Astrocyte (in vitro differentiated cells and primary cell): Measurements from ENCODE around the gene NPAS3. TPM values are rescaled to one million over a fixed set of nuclear protein-coding genes. Genes with fewer than 3 reads are reported as not detected.

Experiments
- DNase-seq: peaks from one replicate; pipeline ENCODE4 v3.0.0-alpha.2; 2010; ENCODE audit warnings: low read depth
- FAIRE-seq: peaks from 2 replicates; lab custom pipeline; 2011; peaks lifted over from hg19 to GRCh38; lab: Jason Lieb, UNC
- H2AFZ ChIP-seq: 2 replicates; pipeline ENCODE4 v1.6.0; 2012; ENCODE audit warnings: low read depth, low read length, inconsistent platforms
- H3K27ac ChIP-seq: 2 replicates; pipeline ENCODE4 v1.5.1; 2011; ENCODE audit warnings: low read depth, low read length, inconsistent platforms
- H3K27me3 ChIP-seq: 2 replicates; pipeline ENCODE4 v1.6.0; 2011; ENCODE audit warnings: low read length, inconsistent platforms; ENCODE audit not compliant: insufficient read depth
- H3K36me3 ChIP-seq: 2 replicates; pipeline ENCODE4 v1.5.1; 2011; ENCODE audit warnings: low read length, inconsistent platforms; ENCODE audit not compliant: insufficient read depth
- H3K4me1 ChIP-seq: 2 replicates; pipeline ENCODE4 v1.5.1; 2011; ENCODE audit warnings: low read length, inconsistent platforms; ENCODE audit not compliant: insufficient read depth
- H3K4me2 ChIP-seq: 2 replicates; pipeline ENCODE4 v1.6.0; 2012; ENCODE audit warnings: low read length, inconsistent platforms
- H3K4me3 ChIP-seq: 2 replicates; pipeline ENCODE4 v1.5.1; 2011; ENCODE audit warnings: low read depth, mild to moderate bottlenecking, low read length, inconsistent platforms; ENCODE audit not compliant: insufficient read depth
- H3K79me2 ChIP-seq: 2 replicates; pipeline ENCODE4 v1.6.0; 2012; ENCODE audit warnings: mild to moderate bottlenecking, low read length, inconsistent platforms; ENCODE audit not compliant: insufficient read depth
- H3K9ac ChIP-seq: 2 replicates; pipeline ENCODE4 v1.6.0; 2012; ENCODE audit warnings: mild to moderate bottlenecking, low read length, inconsistent platforms
- H3K9me3 ChIP-seq: 2 replicates; pipeline ENCODE4 v1.5.1; 2012; ENCODE audit warnings: low read depth, mild to moderate bottlenecking, low read length, inconsistent platforms; ENCODE audit not compliant: insufficient read depth
- H4K20me1 ChIP-seq: 2 replicates; pipeline ENCODE4 v1.6.0; 2012; ENCODE audit warnings: low read length, inconsistent platforms; ENCODE audit not compliant: insufficient read depth
- H3K27ac Mint-ChIP-seq: one replicate; pipeline ENCODE4 v1.8.0; 2021; ENCODE audit warnings: mild to moderate bottlenecking, mixed read lengths; ENCODE audit not compliant: unreplicated experiment
- H3K27me3 Mint-ChIP-seq: one replicate; pipeline ENCODE4 v1.8.0; 2021; ENCODE audit warnings: low read depth, mixed read lengths; ENCODE audit not compliant: unreplicated experiment
- H3K36me3 Mint-ChIP-seq: one replicate; pipeline ENCODE4 v1.8.0; 2021; ENCODE audit warnings: low read depth, mixed read lengths; ENCODE audit not compliant: unreplicated experiment
- H3K4me1 Mint-ChIP-seq: one replicate; pipeline ENCODE4 v1.8.0; 2021; ENCODE audit warnings: low read depth, mixed read lengths; ENCODE audit not compliant: unreplicated experiment
- H3K4me3 Mint-ChIP-seq: one replicate; pipeline ENCODE4 v1.8.0; 2021; ENCODE audit warnings: mild to moderate bottlenecking, moderate library complexity, mixed read lengths; ENCODE audit not compliant: unreplicated experiment
- H3K9me3 Mint-ChIP-seq: one replicate; pipeline ENCODE4 v1.8.0; 2021; ENCODE audit warnings: mild to moderate bottlenecking, mixed read lengths; ENCODE audit not compliant: unreplicated experiment
- EZH2 ChIP-seq: IDR thresholded peaks from 2 replicates; pipeline ENCODE4 v1.6.1; 2012; ENCODE audit warnings: mild to moderate bottlenecking, low read length, inconsistent platforms; ENCODE audit not compliant: insufficient read depth
- total RNA-seq: library from RNA; stranded (reverse); gene quantifications from 2 replicates; pipeline ENCODE4 v1.2.1, GENCODE V29; 2021
- TF ChIP-seq, protein P1 (sequence below): IDR thresholded peaks from 2 replicates; pipeline ENCODE4 v1.5.1; 2011; ENCODE audit warnings: low read depth, mild to moderate bottlenecking, inconsistent platforms, low read length, moderate library complexity; ENCODE audit not compliant: insufficient read depth

NPAS3 gene
- total RNA-seq, 1 donor from 2014 or later, result 2.6 TPM

GRCh38 chr14:33098016-33098415, 159.3 kb downstream of the NPAS3 start:
- TF ChIP-seq, protein P1, sequence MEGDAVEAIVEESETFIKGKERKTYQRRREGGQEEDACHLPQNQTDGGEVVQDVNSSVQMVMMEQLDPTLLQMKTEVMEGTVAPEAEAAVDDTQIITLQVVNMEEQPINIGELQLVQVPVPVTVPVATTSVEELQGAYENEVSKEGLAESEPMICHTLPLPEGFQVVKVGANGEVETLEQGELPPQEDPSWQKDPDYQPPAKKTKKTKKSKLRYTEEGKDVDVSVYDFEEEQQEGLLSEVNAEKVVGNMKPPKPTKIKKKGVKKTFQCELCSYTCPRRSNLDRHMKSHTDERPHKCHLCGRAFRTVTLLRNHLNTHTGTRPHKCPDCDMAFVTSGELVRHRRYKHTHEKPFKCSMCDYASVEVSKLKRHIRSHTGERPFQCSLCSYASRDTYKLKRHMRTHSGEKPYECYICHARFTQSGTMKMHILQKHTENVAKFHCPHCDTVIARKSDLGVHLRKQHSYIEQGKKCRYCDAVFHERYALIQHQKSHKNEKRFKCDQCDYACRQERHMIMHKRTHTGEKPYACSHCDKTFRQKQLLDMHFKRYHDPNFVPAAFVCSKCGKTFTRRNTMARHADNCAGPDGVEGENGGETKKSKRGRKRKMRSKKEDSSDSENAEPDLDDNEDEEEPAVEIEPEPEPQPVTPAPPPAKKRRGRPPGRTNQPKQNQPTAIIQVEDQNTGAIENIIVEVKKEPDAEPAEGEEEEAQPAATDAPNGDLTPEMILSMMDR, result no peak
- no peak for TF ChIP-seq EZH2
- no peak overlapping the region for H3K4me3 Mint-ChIP-seq
- H3K27ac Mint-ChIP-seq, result no peak overlapping the region
- H3K4me1 Mint-ChIP-seq, result no peaks in the 10 kb centered on the region
- H3K4me1 ChIP-seq, result no peaks in the 10 kb centered on the region
- no peaks in the 10 kb centered on the region for H3K36me3 Mint-ChIP-seq
- H4K20me1 ChIP-seq, result no peaks in the 10 kb centered on the region
- no peaks in the 10 kb centered on the region for H3K36me3 ChIP-seq
- no peak overlapping the region for H3K27ac ChIP-seq
- H3K9ac ChIP-seq, result no peak overlapping the region
- no peak overlapping the region for H3K4me3 ChIP-seq
- peaks cover 5% of the 10 kb centered on the region for H3K9me3 Mint-ChIP-seq
- no peak overlapping the region for H2AFZ ChIP-seq
- FAIRE-seq, result no peak
- H3K27me3 Mint-ChIP-seq, result no peaks in the 10 kb centered on the region
- H3K27me3 ChIP-seq, result no peaks in the 10 kb centered on the region
- no peaks in the 10 kb centered on the region for H3K79me2 ChIP-seq
- H3K4me2 ChIP-seq, result no peak overlapping the region
- no peaks in the 10 kb centered on the region for H3K9me3 ChIP-seq
- no peak for DNase-seq

DNA sequence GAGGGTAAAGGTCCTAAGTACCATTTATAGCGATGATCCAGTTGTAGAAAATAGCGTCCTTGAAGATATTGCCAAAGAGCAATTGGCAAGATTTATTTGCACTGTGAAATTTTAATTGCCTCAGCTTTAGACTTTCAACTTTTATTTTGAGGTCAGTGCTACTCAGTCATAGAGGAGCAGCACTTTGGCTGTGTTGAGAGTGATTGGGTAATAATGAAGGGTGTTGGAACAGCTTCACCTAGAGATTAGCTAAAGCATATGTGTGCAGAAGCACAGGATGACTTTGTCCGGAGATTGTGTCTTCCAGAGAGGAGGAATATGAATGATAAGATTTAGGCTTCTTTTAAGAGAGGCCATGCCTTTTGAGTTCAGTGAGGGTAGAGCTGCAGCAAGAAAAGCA, 164.8 kb downstream of the NPAS3 start:
- H4K20me1 ChIP-seq, result no peaks in the 10 kb centered on the region
- H3K4me2 ChIP-seq, result no peak overlapping the region
- Mint-ChIP-seq H3K27ac (no peak overlapping the region), H3K27me3 (no peaks in the 10 kb centered on the region), H3K36me3 (no peaks in the 10 kb centered on the region), H3K4me1 (no peaks in the 10 kb centered on the region), H3K9me3 (no peaks in the 10 kb centered on the region), H3K4me3 (no peak overlapping the region)
- DNase-seq (no peak), FAIRE-seq (no peak)
- no peaks in the 10 kb centered on the region for H3K4me1 ChIP-seq
- no peaks in the 10 kb centered on the region for H3K27me3 ChIP-seq
- H3K9me3 ChIP-seq, result no peaks in the 10 kb centered on the region
- no peak overlapping the region for H2AFZ ChIP-seq
- no peak overlapping the region for H3K4me3 ChIP-seq
- TF ChIP-seq, protein P1, result no peak
- TF ChIP-seq EZH2, result no peak
- no peaks in the 10 kb centered on the region for H3K79me2 ChIP-seq
- H3K36me3 ChIP-seq, result no peaks in the 10 kb centered on the region
- no peak overlapping the region for H3K27ac ChIP-seq
- H3K9ac ChIP-seq, result no peak overlapping the region

DNA sequence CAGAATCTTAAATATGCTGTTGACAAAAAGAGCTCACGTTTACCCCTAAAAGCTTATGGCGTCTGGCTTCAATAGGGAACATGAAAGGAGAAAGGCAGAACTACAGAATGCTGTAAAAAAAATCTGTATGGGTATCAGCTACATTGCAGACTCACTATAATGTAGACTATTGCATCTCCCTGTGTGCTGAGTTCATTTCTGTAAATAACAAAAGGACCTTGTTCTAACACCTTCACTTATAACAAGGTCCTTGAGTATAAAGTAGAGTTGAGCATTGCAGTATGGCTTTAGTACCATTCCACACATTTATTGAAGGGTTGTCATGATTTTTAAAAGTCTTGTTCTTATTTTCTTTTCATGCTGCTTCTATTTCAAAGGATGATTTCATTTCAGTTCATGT, 165.3 kb downstream of the NPAS3 start:
- H3K27ac Mint-ChIP-seq, result no peak overlapping the region
- Histone ChIP-seq H3K4me2 (no peak overlapping the region), H3K9ac (no peak overlapping the region), H3K4me3 (no peak overlapping the region), H3K27ac (no peak overlapping the region), H3K4me1 (no peaks in the 10 kb centered on the region), H3K36me3 (no peaks in the 10 kb centered on the region), H3K79me2 (no peaks in the 10 kb centered on the region), H2AFZ (no peak overlapping the region), H3K9me3 (no peaks in the 10 kb centered on the region), H4K20me1 (no peaks in the 10 kb centered on the region), H3K27me3 (no peaks in the 10 kb centered on the region)
- FAIRE-seq (no peak), DNase-seq (no peak)
- H3K9me3 Mint-ChIP-seq, result no peaks in the 10 kb centered on the region
- no peaks in the 10 kb centered on the region for H3K4me1 Mint-ChIP-seq
- TF ChIP-seq, protein P1, result no peak
- no peak for TF ChIP-seq EZH2
- no peaks in the 10 kb centered on the region for H3K36me3 Mint-ChIP-seq
- no peak overlapping the region for H3K4me3 Mint-ChIP-seq
- no peaks in the 10 kb centered on the region for H3K27me3 Mint-ChIP-seq
